ENCODE results near the gene PPP1R18. TPM values are rescaled to one million over a fixed set of nuclear protein-coding genes. Genes with fewer than 3 reads are reported as not detected.

Gene PPP1R18
- total and polyA plus RNA-seq, 2 of the 4 experiments (the other 2 are of a cell fraction), result 31.9 to 134 TPM

DNA sequence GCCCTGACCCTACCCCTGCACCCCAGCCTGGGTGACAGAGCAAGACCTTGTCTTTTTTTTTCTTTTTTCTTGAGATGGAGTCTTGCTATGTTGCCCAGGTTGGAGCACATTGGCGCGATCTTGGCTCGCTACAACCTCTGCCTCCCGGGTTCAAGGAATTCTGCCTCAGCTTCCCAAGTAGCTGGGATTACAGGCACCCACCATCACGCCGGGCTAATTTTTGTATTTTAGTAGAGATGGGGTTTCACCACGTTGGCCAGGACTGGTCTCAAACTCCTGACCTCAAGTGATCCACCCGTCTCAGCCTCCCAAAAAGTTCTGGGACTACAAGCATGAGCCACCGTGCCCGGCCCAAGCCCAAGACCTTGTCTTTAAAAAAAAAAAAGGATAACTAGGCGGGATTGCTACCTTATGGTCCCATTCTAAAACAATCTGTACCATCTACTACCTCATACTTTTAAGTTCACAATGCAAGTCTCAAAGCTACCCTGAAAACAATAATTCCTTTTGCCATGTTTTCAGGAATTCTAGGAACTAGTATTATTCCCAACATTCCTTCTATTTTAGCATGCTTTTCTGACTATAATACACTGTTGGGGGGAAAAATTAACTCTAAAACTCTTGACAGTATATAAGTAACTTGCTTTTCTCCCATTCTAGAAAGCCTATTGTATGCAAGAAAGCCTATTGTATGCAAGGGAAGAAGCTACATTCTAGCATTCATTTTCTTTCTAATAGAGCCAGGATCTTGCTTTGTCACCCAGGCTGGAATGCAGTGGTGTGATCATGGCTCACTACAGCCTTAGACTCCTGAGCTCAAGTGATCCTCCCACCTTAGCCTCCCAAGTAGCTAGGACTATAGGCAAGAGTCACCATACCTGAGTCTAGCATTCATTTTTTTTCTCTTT, 40.3 kb upstream of the PPP1R18 start:
- peak; percentile 27 for DNase-seq
- Histone ChIP-seq H3K9me3 (ENCODE audit: control insufficient read depth, insufficient read depth, low read length) (no peaks in the 10 kb centered on the region), H3K4ac (ENCODE audit: low read depth, low read length) (no peak overlapping the region), H2BK20ac (ENCODE audit: low read depth, low read length) (no peak overlapping the region), H2BK5ac (ENCODE audit: low read depth, low read length, poor library complexity, severe bottlenecking) (no peak overlapping the region), H4K8ac (ENCODE audit: low read depth in 2 of 2, low read length in 2 of 2) (no peak overlapping the region), H3K9ac (ENCODE audit: low read depth, low read length) (no peak overlapping the region), H3K23ac (ENCODE audit: low read depth, low read length) (no peak overlapping the region), H3K4me1 (ENCODE audit: control insufficient read depth, insufficient read depth, low read length) (peaks cover 2% of the 10 kb centered on the region), H2AK9ac (replicated peaks; ENCODE audit: low read depth, low read length, poor library complexity) (no peak overlapping the region), H2AK5ac (ENCODE audit: low read depth, low read length) (no peak overlapping the region), H3K9me1 (ENCODE audit: insufficient read depth, low read length) (peaks cover 6% of the 10 kb centered on the region; the same call in 1 of the 2 replicates), H2AFZ (replicated peaks; ENCODE audit: low read length, poor library complexity) (no peak overlapping the region), H3K14ac (replicated peaks; ENCODE audit: low read depth, low read length) (no peak overlapping the region), H4K20me1 (ENCODE audit: insufficient read depth, low read length) (peaks cover 58% of the 10 kb centered on the region), H3K27ac (ENCODE audit: insufficient read depth, low read length) (no peak overlapping the region), H2BK120ac (ENCODE audit: low read depth, low read length) (no peak overlapping the region), H4K91ac (ENCODE audit: insufficient read depth, low read depth, low read length) (no peak overlapping the region), H3K79me1 (ENCODE audit: low read depth in 1 of 2, low read length in 2 of 2) (peaks cover 28 to 45% of the 10 kb centered on the region in 2 experiments), H3K27me3 (ENCODE audit: control insufficient read depth, insufficient read depth, low read length) (no peaks in the 10 kb centered on the region), H2BK15ac (ENCODE audit: low read depth, low read length) (no peak overlapping the region), H3K56ac (ENCODE audit: extremely low read depth, insufficient read depth, low read length) (no peak overlapping the region), H3K4me3 (ENCODE audit: insufficient read depth, low read depth, low read length) (no peak overlapping the region), H3K4me2 (ENCODE audit: low read depth, low read length) (no peak overlapping the region), H3K18ac (ENCODE audit: low read depth, low read length) (no peak overlapping the region), H4K5ac (ENCODE audit: low read depth, low read length) (no peak overlapping the region), H3K36me3 (ENCODE audit: control insufficient read depth, insufficient read depth, low read length) (peaks cover 61% of the 10 kb centered on the region)
- intact Hi-C loops (cut with micrococcal nuclease), result no loop called here
- ChIA-PET POLR2A (ENCODE audit: unreplicated experiment) (interaction anchor here (0.6 kb wide), 2 partner anchors 37 to 361 kb away, joined by 3 read pairs; no protein-coding TSS in a partner anchor), CTCF (interaction anchor here (0.6 to 1.2 kb wide), 2 partner anchors 48 to 245 kb away, joined by 3 to 4 read pairs; no protein-coding TSS in a partner anchor)
- WGBS, 2 experiments (ENCODE audit: extremely low coverage in 2 of 2, insufficient read length in 1 of 2), result 84% methylated on average over 4 of the region's 11 CpGs; no CpG with 5 or more reads in 1 of the 2 experiments
- dilution Hi-C loops (cut with HindIII; ENCODE audit: low sequenced_read_pairs, unreplicated experiment), result no loop called here
- in situ Hi-C loops (cut with MboI; ENCODE audit: low sequenced_read_pairs), result no loop called here
- no peak for ATAC-seq (ENCODE audit: low read depth)
- TF ChIP-seq CEBPB (IDR thresholded peaks at IDR 0.05; ENCODE audit: low read depth, low read length) (no peak), POLR2A (IDR thresholded peaks at IDR 0.05; ENCODE audit: low read depth, low read length) (0 out of 2 replicates have a peak, but pooled peaks have one; percentile 11)
- no TSS peak for BruUV-seq (replicated peaks)

All from IMR-90 (cell line).